Gastroesophageal sphincter (tissue), 4 donors: ENCODE measurements around the gene RNF19B. TPM values are rescaled to one million over a fixed set of nuclear protein-coding genes. Genes with fewer than 3 reads are reported as not detected.
A peak's percentile ranks its signal among the peaks of the same experiment; 100 is the strongest.

Source experiments
- ATAC-seq: fragments of 150-250 bp; one replicate; pipeline ENCODE4 v1.9.1; 2016; ENCODE audit warnings: mild to moderate bottlenecking, moderate library complexity
- H3K27ac ChIP-seq, 4 donors: fragments of 200-600 bp; sonication (generic) in 3 of 4; 1 replicate in 3 of 4; 2 replicates in 1 of 4; pipeline ENCODE4 v1.5.1; 2016 to 2019
- H3K27me3 ChIP-seq: fragments of 200-600 bp; sonication (generic); one replicate; pipeline ENCODE4 v1.5.1; 2019
- H3K36me3 ChIP-seq, 2 donors: fragments of 200-600 bp; sonication (generic); one replicate each; pipeline ENCODE4 v1.5.1; 2019; ENCODE audit warnings: control low read depth in 1 of 2
- H3K4me1 ChIP-seq, 3 donors: fragments of 200-600 bp; sonication (generic); 1 replicate in 2 of 3; 2 replicates in 1 of 3; pipeline ENCODE4 v1.5.1; 2016 to 2019; ENCODE audit warnings: control low read depth in 2 of 3
- H3K4me3 ChIP-seq, 2 donors: fragments of 200-600 bp; sonication (generic); one replicate each; pipeline ENCODE4 v1.5.1; 2019; ENCODE audit warnings: mild to moderate bottlenecking in 1 of 2, moderate library complexity in 1 of 2
- H3K9me3 ChIP-seq, 3 donors: fragments of 200-600 bp; sonication (generic); one replicate each; pipeline ENCODE4 v1.5.1; 2017 to 2019; ENCODE audit warnings: control low read depth in 2 of 3
- EP300 ChIP-seq: sonication (generic); formaldehyde crosslinking; IDR thresholded peaks from one replicate; pipeline ENCODE4 v1.6.1; 2017; ENCODE audit warnings: antibody characterized with exemption, mild to moderate bottlenecking
- POLR2A ChIP-seq, 2 donors: fragments of 450-650 bp; IDR thresholded peaks; one replicate each; pipeline ENCODE4 v1.6.1; 2017; ENCODE audit warnings: antibody characterized with exemption in 2 of 2, mild to moderate bottlenecking in 2 of 2, moderate library complexity in 1 of 2
- POLR2AphosphoS5 ChIP-seq: sonication (generic); formaldehyde crosslinking; IDR thresholded peaks from one replicate; pipeline ENCODE4 v1.6.1; 2017; ENCODE audit warnings: antibody characterized with exemption
- WGBS, 2 donors: methylation state at CpG; one replicate each; pipeline ENCODE4 v1.1.5; 2018; ENCODE audit warnings: low coverage in 1 of 2; 5-methylcytosine and 5-hydroxymethylcytosine counted together
- total RNA-seq, 4 donors: library from RNA; depleted of rRNA; stranded (reverse); fragments of >200 nt; gene quantifications; one replicate each; pipeline ENCODE4 v1.1.0, GENCODE V29; 2016
- TF ChIP-seq, protein P1 (sequence below), 4 experiments: fragments of 200-600 bp in 2 of 4; fragments of 450-650 bp in 2 of 4; sonication (generic) in 1 of 4; IDR thresholded peaks; one replicate each; pipeline ENCODE4 v1.5.1; 2017 to 2019; ENCODE audit warnings: antibody characterized with exemption in 4 of 4, mild to moderate bottlenecking in 2 of 4, moderate library complexity in 2 of 4

Gene RNF19B
- total RNA-seq, 4 donors from 2014 or later: 19.5 to 25.2 (median 21.8) TPM

DNA sequence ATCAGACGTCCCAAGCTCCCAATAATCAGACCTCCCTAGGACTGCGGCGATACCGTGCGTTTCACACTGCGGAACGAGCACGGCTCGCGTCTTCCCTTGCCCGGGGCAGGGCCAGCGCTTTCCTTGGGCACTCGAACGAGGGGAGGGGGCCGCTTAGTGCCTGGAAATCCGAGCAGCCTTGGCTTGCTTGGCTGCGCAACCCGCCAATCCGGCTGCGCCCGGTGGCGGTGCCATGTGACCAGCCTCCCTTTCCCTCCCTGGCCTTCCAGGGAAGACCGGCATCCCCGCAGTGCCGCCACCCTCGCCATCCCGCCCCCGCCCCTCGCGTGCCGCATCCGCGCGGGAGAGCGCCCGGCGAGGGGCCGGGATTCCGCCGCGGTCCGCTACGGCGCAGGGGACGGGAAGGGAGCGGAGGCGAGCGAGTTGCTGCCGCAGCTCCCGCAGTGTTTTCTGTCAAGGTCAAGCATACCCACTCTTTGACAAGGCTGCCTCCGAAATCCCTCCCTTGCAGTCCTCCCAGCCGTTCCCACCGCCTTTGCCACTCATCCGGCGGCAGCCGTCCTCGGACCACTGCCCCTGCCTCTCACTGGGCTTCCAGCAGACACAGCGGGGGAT lies 8.3 kb upstream of the RNF19B start:
- H3K4me3 ChIP-seq: peak overlapping the region; percentile 32 to 56
- H3K9me3 ChIP-seq: no peaks in the 10 kb centered on the region
- ATAC-seq: peak; percentile 89
- H3K36me3 ChIP-seq: no peaks in the 10 kb centered on the region
- H3K4me1 ChIP-seq: peaks cover 0 to 19% (median 4%) of the 10 kb centered on the region in 3 donors
- WGBS, 2 donors: 0% methylated on average over 7 to 11 of the region's 58 CpGs
- H3K27ac ChIP-seq: peak overlapping the region in 1 of 4 donors; percentile 74
- TF ChIP-seq POLR2AphosphoS5 (no peak), POLR2A (IDR thresholded peaks at IDR 0.05) (peak in 1 of 2 donors; percentile 12)
- no peaks in the 10 kb centered on the region for H3K27me3 ChIP-seq

DNA sequence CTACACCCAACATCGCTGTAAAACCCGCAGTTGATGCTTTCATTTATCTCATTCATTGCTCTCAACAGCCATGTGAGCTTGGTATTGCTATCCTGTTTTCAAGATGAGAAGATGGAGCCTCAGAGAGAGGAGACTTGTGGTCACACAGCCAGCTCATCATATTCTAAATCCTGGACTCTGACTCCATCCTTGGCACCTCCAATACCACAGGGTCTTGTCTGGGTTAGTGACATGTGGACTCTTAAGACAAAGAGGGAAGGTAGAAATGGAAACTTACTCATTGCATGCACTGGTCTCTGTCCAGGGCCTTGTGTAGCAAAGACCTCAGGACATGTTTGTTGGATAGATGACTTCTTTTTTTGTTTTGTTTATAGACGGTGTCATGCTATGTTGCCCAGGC lies 7.0 kb upstream of the RNF19B start:
- H3K27ac ChIP-seq: no peak overlapping the region
- TF ChIP-seq, protein P1, sequence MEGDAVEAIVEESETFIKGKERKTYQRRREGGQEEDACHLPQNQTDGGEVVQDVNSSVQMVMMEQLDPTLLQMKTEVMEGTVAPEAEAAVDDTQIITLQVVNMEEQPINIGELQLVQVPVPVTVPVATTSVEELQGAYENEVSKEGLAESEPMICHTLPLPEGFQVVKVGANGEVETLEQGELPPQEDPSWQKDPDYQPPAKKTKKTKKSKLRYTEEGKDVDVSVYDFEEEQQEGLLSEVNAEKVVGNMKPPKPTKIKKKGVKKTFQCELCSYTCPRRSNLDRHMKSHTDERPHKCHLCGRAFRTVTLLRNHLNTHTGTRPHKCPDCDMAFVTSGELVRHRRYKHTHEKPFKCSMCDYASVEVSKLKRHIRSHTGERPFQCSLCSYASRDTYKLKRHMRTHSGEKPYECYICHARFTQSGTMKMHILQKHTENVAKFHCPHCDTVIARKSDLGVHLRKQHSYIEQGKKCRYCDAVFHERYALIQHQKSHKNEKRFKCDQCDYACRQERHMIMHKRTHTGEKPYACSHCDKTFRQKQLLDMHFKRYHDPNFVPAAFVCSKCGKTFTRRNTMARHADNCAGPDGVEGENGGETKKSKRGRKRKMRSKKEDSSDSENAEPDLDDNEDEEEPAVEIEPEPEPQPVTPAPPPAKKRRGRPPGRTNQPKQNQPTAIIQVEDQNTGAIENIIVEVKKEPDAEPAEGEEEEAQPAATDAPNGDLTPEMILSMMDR (IDR thresholded peaks at IDR 0.05): no peak
- TF ChIP-seq POLR2A (IDR thresholded peaks at IDR 0.05) (no peak), POLR2AphosphoS5 (no peak), EP300 (no peak)
- H3K36me3 ChIP-seq: no peaks in the 10 kb centered on the region
- H3K9me3 ChIP-seq: no peaks in the 10 kb centered on the region
- peaks cover 0 to 20% (median 4%) of the 10 kb centered on the region in 3 donors for H3K4me1 ChIP-seq
- ATAC-seq: no peak
- H3K4me3 ChIP-seq: no peak overlapping the region
- H3K27me3 ChIP-seq: no peaks in the 10 kb centered on the region
- WGBS, 2 donors: 96 to 100% methylated on average over 1 to 3 of the region's 3 CpGs

DNA sequence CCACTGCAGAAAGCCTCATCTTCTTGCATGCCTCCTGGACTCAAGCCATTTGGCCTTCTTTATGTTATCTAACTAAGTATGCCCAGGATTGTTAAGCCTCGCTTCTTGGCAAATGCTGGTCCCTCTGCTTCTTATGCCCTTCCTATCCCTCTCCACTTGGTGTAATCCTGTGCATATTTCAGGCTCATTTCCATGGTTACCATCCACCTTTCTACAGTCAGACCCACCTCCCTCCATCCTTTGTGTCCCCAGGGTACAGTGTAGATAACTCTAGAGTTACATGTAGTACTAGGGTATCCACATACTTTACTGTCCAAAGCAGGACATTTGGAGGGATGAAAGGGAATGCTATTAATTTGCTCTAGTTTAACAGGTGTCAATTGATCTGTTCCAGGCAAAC lies 6.5 kb upstream of the RNF19B start:
- TF ChIP-seq POLR2AphosphoS5 (no peak), EP300 (no peak), POLR2A (IDR thresholded peaks at IDR 0.05) (no peak)
- H3K36me3 ChIP-seq: no peaks in the 10 kb centered on the region
- no peak for ATAC-seq
- no peaks in the 10 kb centered on the region for H3K27me3 ChIP-seq
- no peak overlapping the region for H3K27ac ChIP-seq
- 75 to 88% methylated on average over 1 of the region's 1 CpG for WGBS, 2 donors
- no peak overlapping the region for H3K4me3 ChIP-seq
- H3K4me1 ChIP-seq: peaks cover 0 to 20% (median 4%) of the 10 kb centered on the region in 3 donors
- H3K9me3 ChIP-seq: no peaks in the 10 kb centered on the region

DNA sequence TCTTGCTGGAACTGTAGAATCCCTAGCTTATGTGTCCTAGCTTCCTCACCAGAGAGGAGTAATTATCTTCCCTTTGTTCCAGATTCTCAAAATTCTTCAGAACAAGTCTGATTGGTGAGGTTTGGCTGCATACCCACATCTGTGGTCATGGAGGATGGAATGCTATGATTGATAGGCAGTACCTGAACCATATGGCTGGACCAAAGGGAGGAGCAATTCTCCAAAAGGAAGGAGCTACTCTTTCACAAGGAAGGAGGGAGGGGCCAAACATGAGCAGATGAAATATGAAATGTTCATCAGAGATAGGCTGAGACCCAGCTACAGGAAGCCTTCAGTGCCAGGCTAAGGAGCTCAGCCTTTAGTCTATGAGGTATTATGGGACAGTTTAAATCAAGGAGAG lies 5.0 kb upstream of the RNF19B start:
- Histone ChIP-seq H3K4me1 (peaks cover 0 to 25% (median 4%) of the 10 kb centered on the region in 3 donors), H3K27me3 (no peaks in the 10 kb centered on the region), H3K9me3 (no peaks in the 10 kb centered on the region), H3K36me3 (no peaks in the 10 kb centered on the region), H3K4me3 (no peak overlapping the region), H3K27ac (no peak overlapping the region)
- TF ChIP-seq POLR2A (IDR thresholded peaks at IDR 0.05) (no peak), POLR2AphosphoS5 (no peak), EP300 (no peak)
- TF ChIP-seq, protein P1 (IDR thresholded peaks at IDR 0.05): no peak
- ATAC-seq: no peak

DNA sequence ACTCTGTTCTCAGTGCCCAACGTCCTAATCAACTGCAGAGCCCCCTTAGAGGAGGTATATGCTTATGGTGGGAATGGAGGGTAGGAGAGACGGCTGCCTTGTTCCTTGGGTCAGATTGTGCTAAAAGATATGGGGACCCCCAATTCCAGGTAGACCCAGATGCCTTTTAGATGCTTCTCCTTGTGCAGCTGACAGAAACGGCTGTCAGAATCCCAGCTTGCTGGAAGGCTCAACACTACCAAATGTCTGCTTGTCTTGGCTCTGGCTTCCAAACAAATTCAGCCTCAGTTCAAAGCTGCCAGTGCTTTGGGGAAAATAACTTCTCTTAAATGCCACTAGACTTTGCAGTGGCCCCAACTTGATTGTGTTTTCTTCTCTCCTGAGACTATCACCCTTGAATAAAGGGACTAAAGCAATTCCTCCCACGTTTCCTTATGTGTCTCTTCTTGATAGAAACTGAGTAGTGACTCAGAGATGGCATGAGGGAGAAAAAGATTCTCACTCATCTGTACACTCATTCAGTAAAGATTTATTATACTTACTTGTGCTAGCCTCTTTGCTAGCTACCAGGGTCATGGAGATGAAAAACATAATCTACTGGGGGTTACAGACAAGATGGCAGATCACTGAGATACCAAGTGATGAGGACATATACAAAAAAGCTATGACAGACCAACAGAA lies 3.4 kb upstream of the RNF19B start:
- Histone ChIP-seq H3K27ac (peak overlapping the region in 1 of 4 donors; percentile 20), H3K4me3 (no peak overlapping the region), H3K4me1 (peaks cover 0 to 30% (median 6%) of the 10 kb centered on the region in 3 donors), H3K36me3 (no peaks in the 10 kb centered on the region), H3K9me3 (no peaks in the 10 kb centered on the region), H3K27me3 (no peaks in the 10 kb centered on the region)
- ATAC-seq: no peak
- 14 to 30% methylated on average over 1 to 4 of the region's 4 CpGs for WGBS, 2 donors
- TF ChIP-seq, protein P1 (IDR thresholded peaks at IDR 0.05): no peak
- TF ChIP-seq POLR2AphosphoS5: no peak
- no peak for TF ChIP-seq EP300
- no peak for TF ChIP-seq POLR2A (IDR thresholded peaks at IDR 0.05)

DNA sequence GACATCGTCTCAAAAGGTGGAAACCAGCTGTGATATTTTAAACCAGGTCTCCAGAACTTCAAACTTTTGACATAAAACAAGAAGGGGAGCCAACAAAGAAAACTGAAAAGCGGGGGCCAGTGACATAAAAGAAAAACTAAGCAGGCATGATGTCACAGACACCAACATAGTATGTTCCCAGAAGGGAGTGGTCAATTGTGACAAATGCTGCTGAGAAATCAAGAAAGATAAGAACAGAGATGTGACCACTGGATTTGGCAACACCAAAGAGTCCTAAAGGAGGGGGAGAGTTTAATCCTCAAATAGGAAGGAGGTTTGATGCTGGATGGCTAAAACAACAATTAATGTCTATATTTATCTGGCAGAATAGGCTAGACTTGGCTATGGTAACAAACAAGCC lies 2.3 kb upstream of the RNF19B start:
- H3K36me3 ChIP-seq: no peaks in the 10 kb centered on the region
- H3K4me3 ChIP-seq: no peak overlapping the region
- no peak for ATAC-seq
- H3K4me1 ChIP-seq: peaks cover 0 to 34% (median 10%) of the 10 kb centered on the region in 3 donors
- TF ChIP-seq POLR2AphosphoS5 (no peak), EP300 (no peak), POLR2A (IDR thresholded peaks at IDR 0.05) (no peak)
- TF ChIP-seq, protein P1 (IDR thresholded peaks at IDR 0.05): no peak
- no peak overlapping the region for H3K27ac ChIP-seq
- no peaks in the 10 kb centered on the region for H3K9me3 ChIP-seq
- WGBS, 2 donors: 66 to 100% methylated on average over 1 to 2 of the region's 2 CpGs
- H3K27me3 ChIP-seq: no peaks in the 10 kb centered on the region
